Stimulated activated naive B cell treated with anti-CD40 and anti-IgM and Interleukin-4, amounts not matched to agents 10 μg/mL and 1 μg/mL and 100 μg/mL, for 72 hours (primary cell): ENCODE results near the gene PTPRR.
"Not testable (repeated sequence)": the region's sequence is repeated elsewhere in the genome, so short reads cannot be mapped to it uniquely, and the experiment has no call there.

Experiments
- ATAC-seq, 2 donors: fragments of 150-1000 bp; cut with Tn5 transposase; replicated peaks; 2 replicates each; pipeline ENCODE4 v1.10.0; 2021; ENCODE audit warnings: moderate library complexity in 1 of 2
- DNase-seq: peaks from one replicate; pipeline ENCODE4 v3.0.0; 2021
- H3K27ac Mint-ChIP-seq: one replicate; pipeline ENCODE4 v1.8.0; 2022; ENCODE audit warnings: mild to moderate bottlenecking, mixed read lengths
- H3K27me3 Mint-ChIP-seq, 2 donors: one replicate each; pipeline ENCODE4 v1.8.0; 2022; ENCODE audit warnings: mixed read lengths in 2 of 2
- H3K36me3 Mint-ChIP-seq, 2 donors: one replicate each; pipeline ENCODE4 v1.8.0; 2022; ENCODE audit warnings: mixed read lengths in 2 of 2, mild to moderate bottlenecking in 1 of 2
- H3K4me1 Mint-ChIP-seq, 2 donors: one replicate each; pipeline ENCODE4 v1.8.0; 2022; ENCODE audit warnings: mixed read lengths in 2 of 2, mild to moderate bottlenecking in 1 of 2
- H3K4me3 Mint-ChIP-seq, 2 donors: one replicate each; pipeline ENCODE4 v1.8.0; 2022; ENCODE audit warnings: mild to moderate bottlenecking in 2 of 2, mixed read lengths in 2 of 2, moderate library complexity in 1 of 2
- H3K9me3 Mint-ChIP-seq, 2 donors: one replicate each; pipeline ENCODE4 v1.8.0; 2022; ENCODE audit warnings: mixed read lengths in 2 of 2, mild to moderate bottlenecking in 1 of 2

PTPRR gene

DNA sequence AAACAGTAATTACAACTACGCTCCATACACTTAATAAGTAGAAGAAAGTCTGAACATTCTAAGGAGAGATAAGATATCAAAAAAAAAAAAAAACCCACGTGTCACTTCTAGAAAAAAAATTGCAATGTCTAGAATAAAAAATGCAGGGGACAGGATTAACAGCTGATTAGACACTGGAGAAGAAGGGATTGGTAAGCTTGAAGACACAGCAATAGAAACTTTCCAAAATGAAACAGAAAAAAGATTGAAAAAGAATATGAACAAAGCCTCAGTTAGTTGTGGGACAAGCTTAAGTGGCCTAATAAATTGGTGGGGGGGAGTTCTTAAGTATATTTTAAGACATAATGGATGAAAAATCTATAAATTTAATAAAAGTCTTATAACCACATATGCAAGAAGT is 105.5 kb downstream of the PTPRR start:
- Mint-ChIP-seq H3K4me1 (no peaks in the 10 kb centered on the region), H3K27ac (no peak overlapping the region), H3K4me3 (no peak overlapping the region), H3K36me3 (no peaks in the 10 kb centered on the region), H3K9me3 (peaks cover 4% of the 10 kb centered on the region in 2 donors), H3K27me3 (peaks cover 0 to 5% of the 10 kb centered on the region in 2 donors)
- no peak for ATAC-seq
- no peak for DNase-seq

- no peak overlapping the region for H3K4me3 Mint-ChIP-seq
Observed at GRCh38 chr12:70813559-70813958, 107.0 kb downstream of the PTPRR start.

DNA sequence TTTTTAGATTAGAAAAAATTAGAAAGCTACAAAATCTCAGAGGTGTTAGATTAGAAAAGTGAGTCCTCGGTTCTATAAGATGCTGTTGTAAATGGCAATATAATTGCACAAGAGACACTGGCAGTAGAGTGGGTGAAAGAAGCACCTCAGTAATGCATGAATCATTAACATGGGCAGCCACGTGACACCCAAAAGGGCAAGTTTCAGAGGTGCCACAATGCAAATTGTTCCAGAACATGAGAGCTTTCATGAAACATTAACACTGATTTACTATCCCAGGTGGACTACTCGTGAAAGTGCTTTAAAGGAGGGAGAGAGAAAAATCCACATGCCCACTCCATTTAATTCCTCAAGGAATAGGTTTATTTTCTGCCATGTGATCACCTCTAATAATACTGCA is 108.4 kb downstream of the PTPRR start:
- H3K27ac Mint-ChIP-seq, result no peak overlapping the region
- H3K4me3 Mint-ChIP-seq, result no peak overlapping the region
- no peak for ATAC-seq
- DNase-seq, result no peak
- H3K4me1 Mint-ChIP-seq, result no peaks in the 10 kb centered on the region
- peaks cover 0 to 5% of the 10 kb centered on the region in 2 donors for H3K27me3 Mint-ChIP-seq
- no peaks in the 10 kb centered on the region for H3K36me3 Mint-ChIP-seq
- peaks cover 10 to 11% of the 10 kb centered on the region in 2 donors for H3K9me3 Mint-ChIP-seq

More at GRCh38 chr12:70813559-70813958, 107.0 kb downstream of the PTPRR start:
- ATAC-seq (no peak), DNase-seq (no peak)
- Mint-ChIP-seq H3K4me1 (no peaks in the 10 kb centered on the region), H3K36me3 (no peaks in the 10 kb centered on the region), H3K27me3 (peaks cover 0 to 5% of the 10 kb centered on the region in 2 donors), H3K27ac (no peak overlapping the region), H3K9me3 (peaks cover 6 to 7% of the 10 kb centered on the region in 2 donors)

DNA sequence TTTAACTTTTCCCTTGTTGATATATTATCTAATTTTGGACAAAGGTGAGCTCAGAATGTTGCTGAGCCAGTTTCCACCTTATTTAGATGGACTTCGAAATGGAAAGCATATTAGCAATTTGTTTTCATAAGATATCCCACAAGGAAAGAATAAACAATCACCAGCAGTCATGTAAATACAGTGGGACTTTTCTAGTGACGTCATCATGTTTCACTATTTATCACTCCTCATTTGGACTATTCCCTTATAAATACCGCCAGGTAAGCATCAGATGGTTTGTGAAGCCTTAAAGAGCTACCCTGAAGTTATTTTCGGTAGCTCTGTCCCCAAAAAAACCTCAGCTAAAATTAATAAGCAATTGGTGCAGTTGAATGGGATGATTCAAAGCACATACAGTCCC is 110.7 kb downstream of the PTPRR start:
- Mint-ChIP-seq H3K4me3 (no peak overlapping the region), H3K36me3 (no peaks in the 10 kb centered on the region), H3K4me1 (no peaks in the 10 kb centered on the region), H3K27me3 (peaks cover 0 to 5% of the 10 kb centered on the region in 2 donors), H3K9me3 (peaks cover 6 to 7% of the 10 kb centered on the region in 2 donors), H3K27ac (no peak overlapping the region)
- no peak for DNase-seq
- no peak for ATAC-seq

- H3K36me3 Mint-ChIP-seq, H3K4me3 Mint-ChIP-seq, H3K4me1 Mint-ChIP-seq, H3K27ac Mint-ChIP-seq, H3K9me3 Mint-ChIP-seq, ATAC-seq, H3K27me3 Mint-ChIP-seq, DNase-seq: not testable (repeated sequence)
Observed at GRCh38 chr12:70807993-70808392, 112.5 kb downstream of the PTPRR start.

DNA sequence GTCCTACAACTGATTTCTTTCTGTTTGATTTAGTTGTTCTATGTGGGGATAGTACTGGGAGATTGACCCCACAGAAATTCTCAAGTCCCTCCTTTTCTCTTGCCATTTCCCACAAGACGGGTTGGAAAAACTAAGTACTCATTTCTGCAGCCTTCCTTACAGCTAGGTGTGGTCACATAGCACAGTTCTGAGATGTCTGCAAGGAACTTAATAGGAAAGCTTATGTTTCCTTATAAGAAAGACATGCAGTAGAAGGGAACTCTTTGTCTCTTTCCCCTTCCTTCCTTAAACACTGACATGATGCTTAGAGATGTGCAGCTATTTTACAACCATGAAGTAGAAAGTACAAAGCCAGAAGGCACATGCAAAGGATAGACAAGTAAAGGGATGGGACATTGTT is 113.7 kb downstream of the PTPRR start:
- H3K9me3 Mint-ChIP-seq, result peaks cover 6 to 7% of the 10 kb centered on the region in 2 donors
- no peak for DNase-seq
- H3K36me3 Mint-ChIP-seq, result no peaks in the 10 kb centered on the region
- no peak for ATAC-seq
- no peaks in the 10 kb centered on the region for H3K27me3 Mint-ChIP-seq
- no peak overlapping the region for H3K4me3 Mint-ChIP-seq
- no peaks in the 10 kb centered on the region for H3K4me1 Mint-ChIP-seq
- no peak overlapping the region for H3K27ac Mint-ChIP-seq

DNA sequence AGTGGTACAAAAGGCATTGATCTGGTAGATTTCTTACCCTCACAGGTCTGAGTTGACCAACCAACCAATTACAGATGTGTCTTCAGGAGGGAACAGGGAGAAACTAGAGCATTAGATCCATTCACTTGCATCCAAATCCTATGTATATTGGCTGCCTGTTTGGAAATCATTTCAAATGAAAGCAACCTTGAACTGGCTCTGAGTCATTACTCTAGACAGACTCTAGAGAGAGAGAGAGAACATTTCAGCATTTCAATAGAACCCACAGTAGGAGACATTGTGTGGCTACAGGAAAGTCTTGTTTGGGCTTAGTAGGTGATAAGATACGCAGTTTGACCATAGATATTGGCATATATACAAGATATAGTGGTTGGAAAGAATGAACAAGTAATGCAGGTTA is 114.5 kb downstream of the PTPRR start:
- DNase-seq (no peak), ATAC-seq (no peak)
- no peaks in the 10 kb centered on the region for H3K4me1 Mint-ChIP-seq
- peaks cover 6 to 7% of the 10 kb centered on the region in 2 donors for H3K9me3 Mint-ChIP-seq
- no peaks in the 10 kb centered on the region for H3K36me3 Mint-ChIP-seq
- no peak overlapping the region for H3K4me3 Mint-ChIP-seq
- no peak overlapping the region for H3K27ac Mint-ChIP-seq
- no peaks in the 10 kb centered on the region for H3K27me3 Mint-ChIP-seq

- DNase-seq, result no peak
- no peak for ATAC-seq
Observed at GRCh38 chr12:70798016-70798783, 122.3 kb downstream of the PTPRR start.

GRCh38 chr12:70796989-70797388 is 123.5 kb downstream of the PTPRR start:
- Mint-ChIP-seq H3K27me3 (no peaks in the 10 kb centered on the region), H3K27ac (no peak overlapping the region), H3K4me3 (no peak overlapping the region), H3K36me3 (no peaks in the 10 kb centered on the region), H3K9me3 (no peaks in the 10 kb centered on the region), H3K4me1 (no peaks in the 10 kb centered on the region)
- no peak for ATAC-seq
- DNase-seq, result no peak

More at GRCh38 chr12:70798016-70798783, 122.3 kb downstream of the PTPRR start:
- no peaks in the 10 kb centered on the region for H3K36me3 Mint-ChIP-seq
- H3K4me3 Mint-ChIP-seq, result no peak overlapping the region
- H3K4me1 Mint-ChIP-seq, result no peaks in the 10 kb centered on the region
- H3K27ac Mint-ChIP-seq, result no peak overlapping the region
- no peaks in the 10 kb centered on the region for H3K27me3 Mint-ChIP-seq
- no peaks in the 10 kb centered on the region for H3K9me3 Mint-ChIP-seq

DNA sequence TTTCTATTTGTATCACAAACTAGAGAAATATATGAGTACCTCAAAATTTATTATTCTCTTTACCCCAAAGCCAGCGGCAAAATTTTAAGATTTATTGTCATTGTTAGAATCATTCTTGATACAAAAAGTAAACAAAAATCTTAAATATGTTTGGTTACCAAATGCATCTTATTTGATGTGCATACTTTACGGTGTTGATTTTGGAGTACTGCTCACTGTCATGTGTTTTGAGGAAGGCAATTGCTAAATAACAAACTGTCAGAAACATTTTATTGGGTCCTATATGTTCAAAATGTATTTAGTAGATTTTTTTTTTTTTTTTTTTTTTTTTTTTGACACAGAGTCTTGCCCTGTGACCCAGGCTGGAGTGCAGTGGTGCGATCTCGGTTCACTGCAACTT is 124.9 kb downstream of the PTPRR start:
- Mint-ChIP-seq H3K27ac (no peak overlapping the region), H3K9me3 (no peaks in the 10 kb centered on the region), H3K4me1 (no peaks in the 10 kb centered on the region)

GRCh38 chr12:70794131-70794530 is 126.4 kb downstream of the PTPRR start:
- Mint-ChIP-seq H3K36me3 (no peaks in the 10 kb centered on the region), H3K4me1 (no peaks in the 10 kb centered on the region), H3K27ac (no peak overlapping the region), H3K27me3 (no peaks in the 10 kb centered on the region), H3K9me3 (no peaks in the 10 kb centered on the region), H3K4me3 (no peak overlapping the region)
- ATAC-seq, result no peak
- DNase-seq, result no peak

More for the DNA sequence above, 124.9 kb downstream of the PTPRR start:
- DNase-seq (no peak), ATAC-seq (no peak)
- Mint-ChIP-seq H3K4me3 (no peak overlapping the region), H3K36me3 (no peaks in the 10 kb centered on the region), H3K27me3 (no peaks in the 10 kb centered on the region)

DNA sequence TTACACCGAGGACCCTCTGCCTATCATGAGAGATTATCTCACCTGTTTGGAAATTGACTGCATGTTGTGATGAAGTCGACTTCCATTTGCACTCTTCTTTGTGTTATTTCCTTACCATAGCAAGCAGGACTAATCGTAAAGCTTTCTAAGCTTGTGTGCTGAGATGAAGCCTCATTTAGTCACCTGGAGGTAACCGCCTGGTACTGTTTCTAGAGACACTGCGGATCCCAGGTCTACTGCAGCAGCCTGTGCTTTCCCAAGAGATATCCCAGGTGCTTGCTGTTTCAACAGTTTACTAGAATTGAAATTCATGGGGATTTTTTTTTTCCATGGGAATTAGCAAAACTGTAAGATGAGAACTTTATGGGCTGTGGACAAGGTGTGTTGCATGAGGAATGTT is 131.8 kb downstream of the PTPRR start:
- H3K27me3 Mint-ChIP-seq, result no peaks in the 10 kb centered on the region
- H3K4me1 Mint-ChIP-seq, result no peaks in the 10 kb centered on the region
- no peak for DNase-seq
- H3K36me3 Mint-ChIP-seq, result no peaks in the 10 kb centered on the region
- no peaks in the 10 kb centered on the region for H3K9me3 Mint-ChIP-seq
- no peak overlapping the region for H3K27ac Mint-ChIP-seq
- no peak for ATAC-seq
- H3K4me3 Mint-ChIP-seq, result no peak overlapping the region

DNA sequence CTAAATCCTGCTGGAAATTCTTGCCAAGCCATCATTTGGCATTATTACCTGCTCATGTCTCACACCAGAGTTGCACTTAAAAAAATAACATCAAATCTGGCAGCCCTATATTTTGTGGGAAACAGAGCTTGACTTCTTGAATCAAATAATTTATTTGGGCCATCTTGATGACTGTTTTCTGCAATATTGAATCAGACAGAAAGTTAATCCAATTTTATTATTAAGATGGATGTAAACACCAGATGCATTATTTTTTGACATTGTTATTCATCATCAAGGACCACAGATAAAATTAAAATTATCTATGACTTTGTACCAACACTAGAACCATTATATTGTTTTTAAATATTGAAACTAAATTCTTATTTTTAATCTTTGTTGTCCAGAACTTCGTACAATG is 132.9 kb downstream of the PTPRR start:
- Mint-ChIP-seq H3K9me3 (peaks cover 0 to 1% of the 10 kb centered on the region in 2 donors), H3K27me3 (no peaks in the 10 kb centered on the region), H3K36me3 (no peaks in the 10 kb centered on the region), H3K4me1 (no peaks in the 10 kb centered on the region), H3K27ac (no peak overlapping the region), H3K4me3 (no peak overlapping the region)
- DNase-seq, result no peak
- no peak for ATAC-seq

GRCh38 chr12:70785896-70786295 is 134.6 kb downstream of the PTPRR start:
- H3K4me3 Mint-ChIP-seq, result no peak overlapping the region
- H3K36me3 Mint-ChIP-seq, result no peaks in the 10 kb centered on the region
- no peaks in the 10 kb centered on the region for H3K27me3 Mint-ChIP-seq
- no peak for ATAC-seq
- H3K4me1 Mint-ChIP-seq, result no peaks in the 10 kb centered on the region
- DNase-seq, result no peak
- H3K27ac Mint-ChIP-seq, result no peak overlapping the region
- H3K9me3 Mint-ChIP-seq, result peaks cover 0 to 1% of the 10 kb centered on the region in 2 donors

DNA sequence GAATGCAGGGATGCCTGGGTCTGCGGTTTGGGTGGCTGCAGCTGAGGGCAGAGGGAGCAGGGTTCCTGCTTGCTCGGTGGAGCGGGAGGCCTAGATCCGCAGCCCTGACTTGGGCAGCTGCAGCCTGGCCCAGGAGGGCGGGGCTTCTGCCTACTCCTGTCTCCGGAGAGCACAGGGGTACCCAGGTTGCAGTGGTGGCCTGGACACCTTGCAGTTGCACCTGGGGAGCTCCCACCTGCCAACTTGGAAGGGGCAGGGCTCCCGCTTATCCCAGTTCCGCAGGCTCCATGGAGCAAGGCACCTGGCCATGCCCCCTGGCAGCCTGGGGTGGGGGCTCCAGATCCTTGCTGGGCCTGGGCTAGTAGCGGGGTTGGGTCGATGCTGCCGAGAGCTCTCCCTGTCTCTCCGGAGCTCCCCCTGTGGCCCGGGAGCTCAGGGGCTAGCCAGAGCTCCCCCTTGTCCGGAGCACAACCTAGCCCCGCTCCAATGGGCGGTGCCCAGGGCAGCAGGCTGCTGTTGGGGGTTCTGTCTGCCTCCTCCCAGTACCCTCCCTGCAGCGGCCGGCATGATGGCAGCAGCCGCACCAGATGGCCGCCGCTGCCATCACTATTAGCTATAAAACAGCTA is 136.4 kb downstream of the PTPRR start:
- Mint-ChIP-seq H3K9me3 (peaks cover 0 to 1% of the 10 kb centered on the region in 2 donors), H3K27me3 (peaks cover 0 to 3% of the 10 kb centered on the region in 2 donors), H3K4me1 (no peaks in the 10 kb centered on the region), H3K36me3 (no peaks in the 10 kb centered on the region), H3K27ac (no peak overlapping the region), H3K4me3 (no peak overlapping the region)
- ATAC-seq (no peak), DNase-seq (no peak)
